Common myeloid progenitor, CD34-positive (primary cell): ENCODE measurements around the gene OR6K6.
A peak's percentile ranks its signal among the peaks of the same experiment; 100 is the strongest.

ENCODE experiments used
- CTCF ChIA-PET: fragments of 350-600 bp; sonication (Branson Sonifier 250); formaldehyde crosslinking; loops from one replicate; lab custom pipeline; 2021; ENCODE audit warnings: antibody characterized with exemption; lab: Charles Lee
- POLR2A ChIA-PET: fragments of 350-600 bp; sonication (Branson Sonifier 250); formaldehyde crosslinking; loops from one replicate; lab custom pipeline; 2021; ENCODE audit warnings: antibody characterized with exemption; lab: Charles Lee
- DNase-seq, 3 donors: peaks; one replicate each; pipeline versions ENCODE4 v3.0.0 to v3.0.0-alpha.2; 2013
- H3K27ac ChIP-seq, 2 experiments: 1 replicate in 1 of 2; 2 replicates in 1 of 2; pipeline ENCODE4 v1.7.0; 2013; ENCODE audit warnings: inconsistent platforms in 2 of 2, low read length in 2 of 2, mild to moderate bottlenecking in 2 of 2, low read depth in 1 of 2, moderate library complexity in 1 of 2; ENCODE audit not compliant: severe bottlenecking in 2 of 2, insufficient read depth in 1 of 2, poor library complexity in 1 of 2
- H3K27me3 ChIP-seq, 5 experiments: replicated peaks in 2 of 5; 1 replicate in 3 of 5; 2 replicates in 2 of 5; pipeline versions ENCODE4 v1.6.1 to v1.7.0; 2013; ENCODE audit warnings: low read length in 4 of 5, mild to moderate bottlenecking in 2 of 5, moderate library complexity in 2 of 5, inconsistent platforms in 1 of 5; ENCODE audit not compliant: insufficient read depth in 5 of 5, control insufficient read depth in 4 of 5
- H3K36me3 ChIP-seq, 4 experiments: 1 replicate in 2 of 4; 2 replicates in 2 of 4; pipeline versions ENCODE4 v1.6.1 to v1.7.0; 2013; ENCODE audit warnings: low read length in 3 of 4, control low read depth in 1 of 4, mild to moderate bottlenecking in 1 of 4; ENCODE audit not compliant: control insufficient read depth in 4 of 4, insufficient read depth in 4 of 4
- H3K4me1 ChIP-seq, 4 experiments: 1 replicate in 3 of 4; 2 replicates in 1 of 4; pipeline versions ENCODE4 v1.6.1 to v1.7.1; 2013; ENCODE audit warnings: low read length in 3 of 4, mild to moderate bottlenecking in 3 of 4, control low read depth in 1 of 4, inconsistent platforms in 1 of 4, moderate library complexity in 1 of 4; ENCODE audit not compliant: control insufficient read depth in 4 of 4, insufficient read depth in 4 of 4; ENCODE audit errors: control extremely low read depth in 1 of 4
- H3K4me3 ChIP-seq, 7 experiments: 1 replicate in 4 of 7; 2 replicates in 3 of 7; pipeline versions ENCODE4 v1.5.1 to v1.7.0; 2013; ENCODE audit warnings: mild to moderate bottlenecking in 7 of 7, low read length in 6 of 7, moderate library complexity in 6 of 7, inconsistent platforms in 2 of 7, low read depth in 2 of 7, control low read depth in 1 of 7; ENCODE audit not compliant: insufficient read depth in 4 of 7, control insufficient read depth in 1 of 7; ENCODE audit errors: extremely low read depth in 1 of 7
- H3K9me3 ChIP-seq, 5 experiments: 1 replicate in 4 of 5; 2 replicates in 1 of 5; pipeline versions ENCODE4 v1.6.1 to v1.7.1; 2013; ENCODE audit warnings: low read length in 4 of 5, mild to moderate bottlenecking in 2 of 5, inconsistent platforms in 1 of 5, low read depth in 1 of 5, moderate library complexity in 1 of 5; ENCODE audit not compliant: control insufficient read depth in 4 of 5, insufficient read depth in 2 of 5; ENCODE audit errors: control extremely low read depth in 1 of 5
- WGBS: methylation state at CpG from one replicate; pipeline ENCODE4 v1.1.5; 2013; ENCODE audit not compliant: insufficient coverage; 5-methylcytosine and 5-hydroxymethylcytosine counted together

Gene OR6K6

GRCh38 chr1:158800526-158800925 lies 46.0 kb downstream of the OR6K6 start:
- ChIA-PET POLR2A (no interaction called here), CTCF (interaction anchor here (1.3 kb wide), 1 partner anchor 18 kb away, joined by 3 read pairs; no protein-coding TSS in a partner anchor)
- Histone ChIP-seq H3K4me3 (no peak overlapping the region), H3K27ac (peak overlapping the region in 1 of 2 experiments; percentile 19), H3K4me1 (peaks cover 3 to 24% (median 12%) of the 10 kb centered on the region in 4 experiments), H3K27me3 (no peaks in the 10 kb centered on the region), H3K36me3 (no peaks in the 10 kb centered on the region), H3K9me3 (no peaks in the 10 kb centered on the region)
- peak in 1 of 3 donors; percentile 3 for DNase-seq
- 100% methylated on average over 1 of the region's 2 CpGs for WGBS

DNA sequence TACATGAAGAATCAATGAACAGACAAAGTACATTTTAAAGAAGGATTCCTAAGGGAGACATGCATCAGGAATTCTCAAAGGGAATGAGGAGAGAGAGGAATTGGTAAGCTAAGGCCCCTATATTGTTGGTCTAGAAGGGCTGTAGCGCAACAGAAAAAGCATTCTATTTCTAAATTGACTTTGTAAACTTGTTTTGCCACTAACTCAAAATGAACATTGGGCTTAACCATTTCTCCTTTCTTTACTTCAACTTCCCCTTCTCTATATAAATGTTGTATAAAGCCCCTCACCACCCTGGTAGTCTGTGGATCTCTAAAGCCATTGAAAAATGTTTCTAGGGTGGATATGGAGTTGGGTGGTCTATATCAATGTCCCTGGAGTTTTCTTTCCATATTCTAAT lies 46.9 kb downstream of the OR6K6 start:
- Histone ChIP-seq H3K27me3 (no peaks in the 10 kb centered on the region), H3K4me3 (no peak overlapping the region), H3K27ac (no peak overlapping the region), H3K36me3 (no peaks in the 10 kb centered on the region), H3K4me1 (peaks cover 3 to 24% (median 12%) of the 10 kb centered on the region in 4 experiments), H3K9me3 (no peaks in the 10 kb centered on the region)
- peak in 2 of 3 donors; percentile 31 to 57 for DNase-seq
- no CpG with 5 or more reads among the region's 1 CpG for WGBS
- ChIA-PET CTCF (no interaction called here), POLR2A (no interaction called here)

DNA sequence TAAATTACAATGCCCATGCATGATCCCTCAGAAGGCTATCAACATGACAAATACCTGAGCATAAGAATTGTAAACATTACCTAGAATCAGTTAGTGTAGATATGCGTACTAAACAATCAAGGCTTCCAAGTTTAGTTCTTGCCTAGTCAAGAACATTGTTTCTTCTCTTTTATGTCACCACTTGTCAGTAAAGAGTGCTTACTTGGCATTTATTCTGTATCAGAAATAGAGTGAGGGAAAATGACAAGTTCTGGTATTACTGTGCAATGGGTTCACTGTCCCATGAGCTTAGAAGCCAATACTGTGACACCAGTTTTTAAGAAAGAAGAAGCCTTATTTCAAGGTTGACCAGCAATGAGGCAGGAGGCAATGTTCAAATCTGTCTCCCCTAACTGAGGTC lies 49.2 kb downstream of the OR6K6 start:
- WGBS = 100% methylated on average over 1 of the region's 1 CpG
- no peak overlapping the region for H3K4me3 ChIP-seq
- no peaks in the 10 kb centered on the region for H3K36me3 ChIP-seq
- no peak for DNase-seq
- no peaks in the 10 kb centered on the region for H3K27me3 ChIP-seq
- no peak overlapping the region for H3K27ac ChIP-seq
- H3K4me1 ChIP-seq = peaks cover 3 to 24% (median 12%) of the 10 kb centered on the region in 4 experiments
- ChIA-PET POLR2A (no interaction called here), CTCF (no interaction called here)
- no peaks in the 10 kb centered on the region for H3K9me3 ChIP-seq
